Activated T-cell treated with anti-CD3 and anti-CD28 coated beads for 1 hour (primary cell): ENCODE results near the gene SVIL.
"Not testable (repeated sequence)": the region's sequence is repeated elsewhere in the genome, so short reads cannot be mapped to it uniquely, and the experiment has no call there.

Source experiments
- DNase-seq: peaks from one replicate; pipeline ENCODE4 v3.0.0-alpha.2; 2020; ENCODE audit warnings: low read depth

SVIL gene

DNA sequence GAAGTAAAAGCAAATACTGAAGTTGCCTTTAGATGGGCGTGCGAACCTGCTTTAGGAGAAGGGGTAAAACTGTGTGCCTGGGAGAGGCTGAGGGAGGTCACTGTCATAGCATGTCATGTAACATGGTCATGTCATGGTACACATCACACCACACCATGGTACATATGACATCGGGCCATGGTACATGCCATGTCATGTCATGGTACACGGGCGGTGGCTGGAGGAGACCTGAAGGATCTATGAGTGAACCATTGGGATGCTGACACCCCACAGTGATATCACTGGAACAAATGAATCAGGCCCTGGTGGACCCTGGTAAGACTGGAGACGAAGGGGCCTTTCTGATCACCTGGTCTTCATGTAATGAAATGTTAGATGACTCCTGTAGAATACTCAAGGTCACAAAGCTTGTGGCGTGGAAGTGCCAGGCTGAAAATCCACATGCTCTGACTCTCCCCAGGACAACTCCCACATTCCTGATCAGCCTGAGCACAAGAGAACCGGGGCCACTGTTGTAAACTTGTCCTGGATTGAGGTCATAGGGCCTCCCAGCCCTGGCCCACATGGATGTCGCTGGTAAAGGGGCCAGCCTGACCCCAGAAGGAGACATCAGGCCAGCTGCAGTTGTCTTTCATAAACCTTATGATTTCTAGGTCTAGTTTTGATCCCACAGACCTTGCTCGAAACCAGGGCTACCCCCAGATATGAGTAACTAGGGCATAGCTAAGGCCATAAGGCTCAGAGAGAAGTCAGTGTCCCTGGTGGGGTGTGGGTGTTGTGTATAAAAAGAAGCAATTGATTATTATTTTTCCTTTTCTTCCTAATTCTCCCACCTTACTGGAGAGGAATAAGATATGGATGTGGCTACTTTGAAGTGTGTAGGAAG, 60.3 kb downstream of the SVIL start:
- DNase-seq = not testable (repeated sequence)

DNA sequence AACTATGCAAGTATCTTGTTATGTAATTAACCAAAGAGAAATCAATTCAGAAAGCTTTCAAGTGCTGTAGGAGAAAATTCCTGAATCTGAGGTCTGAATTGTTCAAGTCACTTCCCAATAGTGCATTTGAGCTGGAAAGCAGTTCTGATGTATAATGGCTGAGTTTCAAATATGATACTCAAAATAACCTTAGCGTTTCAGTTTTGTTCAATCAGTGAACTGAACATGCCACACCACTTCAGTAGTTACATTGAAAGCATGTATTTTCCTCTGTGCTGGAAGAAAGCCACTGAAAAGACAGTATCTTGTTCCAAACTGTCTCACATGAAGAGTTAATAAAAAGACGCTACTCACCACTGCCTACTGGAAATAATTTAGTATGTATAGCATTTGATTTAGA, 64.5 kb downstream of the SVIL start:
- DNase-seq = not testable (repeated sequence)

DNA sequence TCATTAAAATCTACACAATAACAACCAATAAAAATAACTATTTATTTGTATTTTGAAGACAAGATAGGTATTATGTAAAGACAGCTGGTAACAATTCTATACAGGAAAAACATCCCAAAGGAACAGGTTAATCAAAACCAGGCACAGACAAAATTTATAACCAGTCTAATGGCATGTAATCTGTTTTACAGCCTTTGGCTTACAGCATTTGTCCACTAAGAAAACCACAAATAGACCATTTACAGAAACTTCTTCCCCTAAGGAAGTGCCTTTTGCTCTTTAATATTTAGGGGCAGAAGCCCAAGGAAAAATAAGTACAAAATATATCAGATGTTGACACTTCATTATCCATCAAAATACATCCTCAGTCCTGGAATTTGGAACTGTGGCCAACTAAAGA, 65.0 kb downstream of the SVIL start:
- no peak for DNase-seq

GRCh38 chr10:29567003-29567402, 67.8 kb downstream of the SVIL start:
- DNase-seq = no peak

DNA sequence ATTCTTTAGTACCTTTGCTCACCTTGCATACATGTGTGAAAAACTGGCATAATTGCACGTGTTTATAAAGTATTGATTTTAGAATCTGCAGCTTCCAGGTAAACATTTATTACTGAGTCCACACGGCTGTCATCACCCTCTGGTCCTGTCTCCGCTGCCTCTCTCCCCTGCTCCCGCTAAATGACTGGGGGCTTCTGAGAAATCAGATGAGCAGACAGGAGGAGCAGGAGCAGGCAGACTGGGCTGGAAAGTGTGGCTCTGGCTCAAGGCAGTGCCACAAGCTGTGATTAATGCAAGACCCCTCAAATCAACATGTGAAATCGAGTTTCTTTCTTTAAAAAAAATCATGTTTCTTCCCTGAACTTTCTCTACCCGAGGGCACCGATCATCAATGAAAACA, 68.6 kb downstream of the SVIL start:
- not testable (repeated sequence) for DNase-seq

DNA sequence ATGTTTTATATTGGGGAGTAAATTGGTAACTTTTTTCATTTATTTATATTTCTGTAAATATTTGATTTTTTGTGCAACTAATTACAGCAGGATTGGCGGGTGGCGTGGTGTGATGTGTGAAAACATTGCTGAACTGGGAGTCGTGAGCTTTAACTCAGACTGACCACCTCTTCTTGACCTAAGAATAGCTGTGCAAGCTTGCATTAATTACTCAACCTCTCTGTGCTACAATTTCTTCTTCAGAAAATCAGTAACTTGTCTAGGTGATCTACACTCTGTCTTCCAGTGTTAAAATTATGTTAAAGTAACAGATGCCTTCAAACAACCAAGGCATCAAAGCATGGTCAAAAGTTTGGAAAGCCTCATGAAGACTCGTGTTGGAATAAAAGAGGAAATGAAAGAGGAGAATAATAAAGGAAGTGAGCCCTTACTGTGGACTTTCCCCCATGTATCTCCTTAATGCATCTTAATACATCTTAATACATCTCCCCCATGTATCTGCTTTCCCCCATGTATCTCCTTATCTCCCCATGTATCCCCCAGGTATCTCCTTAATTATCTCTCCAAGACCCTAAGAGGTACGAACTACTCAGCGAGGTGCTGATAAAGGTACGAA, 71.2 kb downstream of the SVIL start:
- DNase-seq = no peak

DNA sequence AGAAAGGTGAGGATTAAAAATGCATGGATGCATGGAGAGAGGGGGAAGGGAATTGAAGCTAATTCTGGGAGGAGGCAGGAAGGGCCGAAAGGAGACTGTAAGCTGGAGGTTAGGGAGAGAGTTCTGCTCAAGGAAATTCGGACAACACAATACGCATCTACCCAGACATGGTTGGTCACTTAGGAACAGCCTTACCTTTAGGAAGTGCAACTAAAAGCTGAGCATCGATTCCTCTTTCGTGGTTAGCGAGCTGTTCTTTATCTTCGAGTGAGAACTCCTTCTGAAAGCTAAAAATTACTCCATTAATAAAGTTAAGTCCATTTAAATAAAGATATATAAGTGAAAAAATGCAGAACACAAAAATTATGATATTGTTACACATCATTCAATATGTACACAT, 71.8 kb downstream of the SVIL start:
- DNase-seq = not testable (repeated sequence)

- no peak for DNase-seq
Observed at GRCh38 chr10:29559996-29560395, 74.8 kb downstream of the SVIL start.

DNA sequence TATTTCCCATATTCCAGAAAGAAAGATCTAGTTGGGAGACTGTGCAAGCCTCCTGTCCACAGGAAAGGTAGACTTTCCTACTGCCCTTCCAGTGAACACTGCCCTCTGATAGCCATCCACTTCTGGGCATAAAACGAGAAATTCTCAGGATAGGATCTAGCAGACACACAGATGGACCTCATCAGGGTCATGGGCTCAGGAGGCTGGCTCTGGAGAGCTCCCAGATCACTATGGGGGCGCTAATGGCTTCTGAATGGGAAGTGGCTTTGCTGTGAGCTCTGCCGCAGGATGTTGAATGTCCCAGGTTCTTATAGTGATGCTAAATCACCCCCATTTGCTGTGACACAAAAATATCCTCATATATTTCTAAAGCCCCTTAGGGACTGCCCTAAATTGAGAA, 77.1 kb downstream of the SVIL start:
- DNase-seq = no peak

GRCh38 chr10:29555746-29556481, 78.9 kb downstream of the SVIL start:
- no peak for DNase-seq

GRCh38 chr10:29555091-29555745, 79.6 kb downstream of the SVIL start:
- DNase-seq = no peak

- no peak for DNase-seq
Observed at GRCh38 chr10:29554660-29555059, 80.1 kb downstream of the SVIL start.

- no peak for DNase-seq
Observed at GRCh38 chr10:29553544-29554250, 81.1 kb downstream of the SVIL start.

DNA sequence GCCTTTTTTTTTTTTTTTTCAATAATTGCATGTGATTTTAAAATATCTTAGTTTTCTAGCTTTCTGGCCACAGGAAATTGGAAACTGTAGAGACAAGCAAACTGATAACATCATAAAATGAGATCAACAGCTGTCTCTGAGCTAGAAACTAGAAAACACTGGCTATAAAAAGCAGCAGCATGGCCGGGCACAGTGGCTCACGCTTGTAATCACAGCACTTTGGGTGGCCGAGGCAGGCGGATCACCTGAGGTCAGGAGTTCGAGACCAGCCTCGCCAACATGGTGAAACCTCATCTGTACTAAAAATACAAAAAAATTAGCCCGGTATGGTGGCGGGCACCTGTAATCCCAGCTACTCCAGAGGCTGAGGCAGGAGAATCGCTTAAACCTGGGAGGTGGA, 81.7 kb downstream of the SVIL start:
- DNase-seq = not testable (repeated sequence)

DNA sequence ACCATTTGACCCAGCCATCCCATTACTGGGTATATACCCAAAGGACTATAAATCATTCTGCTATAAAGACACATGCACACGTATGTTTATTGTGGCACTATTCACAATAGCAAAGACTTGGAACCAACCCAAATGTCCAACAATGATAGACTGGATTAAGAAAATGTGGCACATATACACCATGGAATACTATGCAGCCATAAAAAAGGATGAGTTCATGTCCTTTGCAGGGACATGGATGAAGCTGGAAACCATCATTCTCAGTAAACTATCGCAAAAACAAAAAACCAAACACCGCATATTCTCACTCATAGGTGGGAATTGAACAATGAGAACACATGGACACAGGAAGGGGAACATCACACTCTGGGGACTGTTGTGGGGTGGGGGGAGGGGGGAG, 85.3 kb downstream of the SVIL start:
- not testable (repeated sequence) for DNase-seq

DNA sequence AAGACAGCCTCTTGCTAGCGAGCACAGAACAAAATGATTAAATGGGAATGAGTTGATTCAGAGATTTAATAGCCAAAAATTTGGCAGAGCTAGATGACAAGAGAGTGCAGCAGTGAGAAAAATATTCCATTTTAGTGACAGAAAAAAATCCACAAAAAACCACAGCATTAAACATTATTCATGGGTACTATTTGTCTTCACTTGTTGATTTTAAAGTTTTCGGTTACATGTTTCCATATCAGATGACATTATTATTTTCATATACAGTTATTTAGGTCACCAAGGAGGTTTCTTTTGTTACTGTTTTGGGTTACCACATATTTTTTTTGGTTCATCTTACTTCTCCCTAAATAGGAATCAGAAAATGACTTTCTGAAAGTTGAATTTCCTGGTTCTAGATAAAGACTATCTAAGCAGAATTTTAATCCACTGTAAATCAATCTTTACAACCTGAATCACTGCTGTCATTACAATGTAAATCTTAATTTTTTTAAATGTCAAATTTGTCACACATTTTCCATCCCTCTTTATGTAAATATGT, 87.9 kb downstream of the SVIL start:
- no peak for DNase-seq

DNA sequence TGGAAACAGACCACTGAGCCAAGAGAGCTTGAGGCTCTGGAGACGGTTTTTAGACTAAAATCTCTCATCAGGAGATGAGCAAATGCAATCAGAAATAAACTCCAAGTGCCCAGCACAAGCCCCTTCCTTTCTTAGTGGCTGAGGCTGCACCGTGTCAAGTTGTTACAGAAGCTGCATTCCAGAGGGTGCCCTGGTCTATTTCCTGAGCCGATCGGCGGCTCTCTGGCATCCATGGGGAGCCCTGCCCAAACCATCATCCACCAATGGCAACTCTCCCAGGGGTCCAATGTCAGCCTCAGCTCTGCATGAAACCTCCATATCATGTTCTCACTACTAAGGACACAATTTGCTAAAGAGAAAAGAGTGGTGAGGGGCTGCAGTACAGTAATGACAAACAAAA, 89.6 kb downstream of the SVIL start:
- no peak for DNase-seq

DNA sequence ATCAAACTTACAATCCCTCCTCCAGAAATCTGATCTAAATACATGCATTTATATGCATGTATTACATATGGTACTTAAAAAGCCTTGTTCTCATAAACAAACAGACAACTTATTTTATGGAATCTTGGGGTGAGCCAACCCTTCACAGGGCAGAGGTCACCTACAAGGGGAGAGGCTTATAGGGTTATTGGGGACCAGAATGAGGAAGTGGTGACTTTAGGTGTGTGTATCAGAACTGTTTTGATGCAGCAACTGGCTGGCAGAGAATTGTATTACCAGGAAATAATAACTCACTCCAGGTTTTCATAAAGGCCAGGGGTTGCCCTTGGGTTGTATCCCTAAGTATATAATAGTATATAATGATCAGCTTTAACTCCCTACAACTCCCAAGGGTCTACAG, 91.1 kb downstream of the SVIL start:
- DNase-seq = no peak

- no peak for DNase-seq
Observed at GRCh38 chr10:29542723-29543122, 92.0 kb downstream of the SVIL start.

DNA sequence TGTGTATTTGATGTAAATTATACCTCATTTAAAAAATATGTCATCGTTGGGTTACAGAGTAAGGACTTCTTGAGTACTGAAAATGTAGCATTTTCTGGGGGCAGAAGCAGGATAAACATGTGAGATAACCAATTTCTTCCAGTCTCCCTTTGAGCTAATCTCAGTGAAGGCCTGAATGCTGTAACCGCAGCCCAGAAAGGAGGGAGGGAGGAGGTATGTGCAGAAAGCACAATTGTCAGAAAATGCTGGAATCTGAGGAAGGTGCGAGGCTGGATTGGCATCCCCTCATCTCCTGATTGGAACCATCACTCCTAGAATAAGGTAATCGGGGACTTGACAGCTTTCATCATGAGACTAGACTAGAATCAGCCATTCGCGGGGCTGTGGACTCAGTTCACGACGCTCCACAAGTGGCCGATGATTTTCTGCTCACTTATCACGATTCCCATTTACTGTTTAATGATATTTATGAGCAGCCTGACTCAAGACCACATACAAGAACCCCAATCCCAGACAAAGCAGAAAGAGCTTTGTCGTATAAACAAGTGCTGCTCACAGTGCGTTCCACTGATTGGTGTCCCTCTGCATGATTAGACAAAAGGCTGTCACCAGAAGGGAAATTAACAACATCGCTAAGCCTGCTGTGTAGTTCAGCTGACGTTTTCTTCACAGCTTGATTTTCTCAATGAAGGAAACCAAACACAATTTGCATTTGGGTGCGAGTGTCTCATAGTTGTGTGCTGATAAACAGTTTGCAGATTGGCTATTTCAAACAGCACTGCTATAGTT, 93.2 kb downstream of the SVIL start:
- DNase-seq = no peak

GRCh38 chr10:29540016-29540415, 94.8 kb downstream of the SVIL start:
- no peak for DNase-seq
